GM19099 (cell line): ENCODE data around the gene MTX2.

ENCODE experiments used
- POLR2A ChIP-seq: IDR thresholded peaks from 3 replicates; pipeline ENCODE4 v1.6.1; 2011; ENCODE audit warnings: low read depth; ENCODE audit not compliant: insufficient read length; ENCODE audit errors: extremely low read depth

MTX2 gene

GRCh38 chr2:176330612-176331011 lies 61.4 kb downstream of the MTX2 start:
- TF ChIP-seq POLR2A: no peak

- TF ChIP-seq POLR2A: no peak
Observed at GRCh38 chr2:176331646-176332045, 62.4 kb downstream of the MTX2 start.

GRCh38 chr2:176334729-176335128 lies 65.5 kb downstream of the MTX2 start:
- TF ChIP-seq POLR2A: no peak

- TF ChIP-seq POLR2A: no peak
Observed at GRCh38 chr2:176338395-176338794, 69.2 kb downstream of the MTX2 start.

GRCh38 chr2:176339208-176339607 lies 70.0 kb downstream of the MTX2 start:
- no peak for TF ChIP-seq POLR2A

GRCh38 chr2:176356251-176356650 lies 87.0 kb downstream of the MTX2 start:
- no peak for TF ChIP-seq POLR2A

- TF ChIP-seq POLR2A: no peak
Observed at GRCh38 chr2:176364273-176364977, 95.2 kb downstream of the MTX2 start.

- TF ChIP-seq POLR2A: no peak
Observed at GRCh38 chr2:176368349-176368748, 99.1 kb downstream of the MTX2 start.

GRCh38 chr2:176370467-176371171 lies 101.4 kb downstream of the MTX2 start:
- TF ChIP-seq POLR2A: no peak

- no peak for TF ChIP-seq POLR2A
Observed at GRCh38 chr2:176378323-176378722, 109.1 kb downstream of the MTX2 start.

- TF ChIP-seq POLR2A: no peak
Observed at GRCh38 chr2:176380341-176380740, 111.1 kb downstream of the MTX2 start.

- no peak for TF ChIP-seq POLR2A
Observed at GRCh38 chr2:176383100-176383499, 113.9 kb downstream of the MTX2 start.

- no peak for TF ChIP-seq POLR2A
Observed at GRCh38 chr2:176383836-176384442, 114.7 kb downstream of the MTX2 start.

- no peak for TF ChIP-seq POLR2A
Observed at GRCh38 chr2:176385219-176385759, 116.0 kb downstream of the MTX2 start.

- TF ChIP-seq POLR2A: no peak
Observed at GRCh38 chr2:176385838-176386237, 116.6 kb downstream of the MTX2 start.
